Measurements from ENCODE around the gene CCDC174. TPM values are rescaled to one million over a fixed set of nuclear protein-coding genes. Genes with fewer than 3 reads are reported as not detected.

The CCDC174 gene
- total RNA-seq (ENCODE audit: low replicate concordance) = 4.2 and 5.9 TPM in 2 replicates

DNA sequence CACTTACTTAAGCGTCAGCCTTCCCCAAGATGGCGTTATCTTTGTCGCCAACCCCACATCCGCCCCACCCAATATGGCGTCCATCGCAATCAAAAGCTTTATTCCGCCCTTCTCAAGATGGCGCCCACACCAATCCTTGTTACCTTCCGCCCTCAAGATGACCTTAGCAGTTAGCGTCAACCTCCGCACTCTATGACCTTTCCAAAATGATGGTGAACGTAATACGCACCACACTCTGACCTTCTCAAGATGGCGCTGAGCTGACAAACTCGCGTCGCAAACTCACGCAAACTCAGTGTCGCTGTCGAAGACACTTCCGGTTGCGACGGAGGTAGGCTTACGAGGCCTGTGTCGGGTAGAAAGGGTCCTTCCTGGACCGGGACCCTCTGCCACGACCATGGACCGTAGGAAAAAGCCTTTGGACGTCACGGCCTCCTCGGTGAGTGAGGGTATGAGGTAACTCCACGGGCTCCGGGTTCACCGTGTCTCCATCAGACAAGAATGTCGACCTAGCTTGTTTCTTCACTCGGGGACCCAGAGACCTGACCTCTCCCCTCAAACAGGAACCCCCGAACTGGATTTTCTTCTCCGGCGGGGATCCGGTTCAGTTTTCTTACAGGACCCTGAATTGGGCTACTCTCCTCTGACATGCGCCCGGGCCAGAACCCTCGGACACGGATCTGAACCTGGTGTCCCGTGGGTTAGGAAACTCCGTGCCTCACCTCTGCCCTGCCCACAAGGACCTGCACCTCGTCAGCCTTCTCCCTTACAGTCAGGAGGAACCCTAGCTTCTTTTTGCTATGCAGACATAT lies at the start of gene CCDC174:
TSS of gene CCDC174 (plus strand) at position 323 of the 812 bp plus-strand sequence. CDS start at position 398, 75 bp downstream.

DNA sequence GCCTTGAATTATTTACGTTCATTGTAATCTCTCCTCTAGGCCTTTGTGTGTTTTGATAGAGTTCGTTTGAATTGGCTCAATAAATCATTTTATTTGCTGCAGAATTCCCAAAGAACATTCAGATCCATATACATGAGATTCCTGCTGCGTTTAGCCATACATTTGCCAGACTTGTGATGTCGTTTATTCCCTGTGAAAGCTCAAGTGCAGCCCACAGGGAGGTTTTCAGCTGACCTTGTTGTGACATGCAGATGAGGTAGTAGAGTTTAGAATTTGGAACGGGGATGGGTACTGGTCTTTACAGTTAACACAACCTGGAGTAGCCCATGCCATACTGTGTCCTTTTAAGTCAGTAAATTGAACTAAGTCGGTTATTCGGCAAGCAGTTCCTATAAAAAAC lies 23.3 kb downstream of the CCDC174 start, which contains the start of gene C3orf20:
TSS of gene C3orf20 (plus strand) at position 301 of the 400 bp plus-strand sequence. CDS start 7,573 bp downstream, outside the sequence.

Other genes starting within 250 kb of the CCDC174 start
- 7.5 and 27.4 TPM in 2 replicates for gene SLC6A6, start 249.2 kb upstream of the CCDC174 start, total RNA-seq (ENCODE audit: low replicate concordance)
- gene GRIP2, start 111.4 kb upstream of the CCDC174 start, total RNA-seq (ENCODE audit: low replicate concordance) = 0.08 and 0.47 TPM in 2 replicates
- under 0.01 TPM in 1 of 2 replicates, not detected in the other for gene C3orf20, start 23.4 kb downstream of the CCDC174 start, total RNA-seq (ENCODE audit: low replicate concordance)
- gene FGD5, start 167.2 kb downstream of the CCDC174 start, total RNA-seq (ENCODE audit: low replicate concordance) = 1.3 and 3.8 TPM in 2 replicates